ENCODE measurements around the gene RPS18. TPM values are rescaled to one million over a fixed set of nuclear protein-coding genes. Genes with fewer than 3 reads are reported as not detected.

The RPS18 gene
- total and polyA plus RNA-seq, 2 of the 13 experiments (the other 11 are each of a cell fraction or from before 2014, with no cell fraction given) = 3,896 to 5,806 TPM

- TF ChIP-seq ZFP91 (CRISPR knock-in tag; IDR thresholded peaks at IDR 0.05; ENCODE audit: borderline replicate concordance) = peak; percentile 82; the same call in 1 of the 2 replicates
- peak; percentile 91 for TF ChIP-seq ZNF234 (CRISPR knock-in tag; conservative IDR thresholded peaks at IDR 0.05)
- TF ChIP-seq TBP (CRISPR knock-in tag; IDR thresholded peaks at IDR 0.05) = no peak
- TF ChIP-seq ZBTB46 (CRISPR knock-in tag; IDR thresholded peaks at IDR 0.05; ENCODE audit: borderline replicate concordance) = no peak
- TF ChIP-seq HCFC1 (IDR thresholded peaks at IDR 0.05; ENCODE audit: low read depth, low read length) = peak; percentile 73
- TF ChIP-seq HOXA3 (CRISPR knock-in tag; IDR thresholded peaks at IDR 0.05) = peak; percentile 87
- TF ChIP-seq FOXO4 (CRISPR knock-in tag; conservative IDR thresholded peaks at IDR 0.05) = peak; percentile 99
- TF ChIP-seq MAX (IDR thresholded peaks at IDR 0.05) = peak; percentile 98
- TF ChIP-seq PAWR (CRISPR knock-in tag; IDR thresholded peaks at IDR 0.05; ENCODE audit: borderline replicate concordance) = no peak
- no peak for TF ChIP-seq MATR3 (CRISPR knock-in tag; IDR thresholded peaks at IDR 0.05)
- TF ChIP-seq ZBTB3 (CRISPR knock-in tag; IDR thresholded peaks at IDR 0.05; ENCODE audit: borderline replicate concordance, low read depth) = no peak
- peak; percentile 84; the same call in 1 of the 2 replicates for TF ChIP-seq ZFP36L2 (CRISPR knock-in tag; IDR thresholded peaks at IDR 0.05)
- TF ChIP-seq ZNF768 (CRISPR knock-in tag; IDR thresholded peaks at IDR 0.05) = peak; percentile 94
- TF ChIP-seq MYNN (CRISPR knock-in tag; IDR thresholded peaks at IDR 0.05; ENCODE audit: low read depth) = peak; percentile 86; the same call in 1 of the 2 replicates
- TF ChIP-seq ZNF10 (CRISPR knock-in tag; IDR thresholded peaks at IDR 0.05; ENCODE audit: borderline replicate concordance, low read depth) = no peak
- TF ChIP-seq ZNF800 (CRISPR knock-in tag; IDR thresholded peaks at IDR 0.05) = peak; percentile 93
- TF ChIP-seq ZNF282 (IDR thresholded peaks at IDR 0.05; ENCODE audit: partially characterized antibody) = no peak
- 0 out of 2 replicates have a peak, but pooled peaks have one; percentile 57 for TF ChIP-seq ZNF747 (CRISPR knock-in tag; IDR thresholded peaks at IDR 0.05; ENCODE audit: borderline replicate concordance)
- TF ChIP-seq ZNF841 (CRISPR knock-in tag; IDR thresholded peaks at IDR 0.05; ENCODE audit: borderline replicate concordance) = no peak
- TF ChIP-seq CENPT (CRISPR knock-in tag; IDR thresholded peaks at IDR 0.05; ENCODE audit: low read depth) = no peak; the same call in 1 of the 2 replicates
- TF ChIP-seq ZNF121 (CRISPR knock-in tag; IDR thresholded peaks at IDR 0.05) = peak; percentile 28; the same call in 1 of the 2 replicates
Observed at GRCh38 chr6:33271468-33272274, at the start of gene RPS18, which contains the start of gene VPS52 (continued).

All from HepG2 (cell line).